Liver (tissue), 3 donors: Measurements from ENCODE around the gene CFAP99.

ENCODE experiments used
- CTCF ChIP-seq: fragments of 150-350 bp; IDR thresholded peaks from 2 replicates; pipeline ENCODE4 v1.5.1; 2017; ENCODE audit warnings: improper control_type of control experiment, low read depth, low read length; ENCODE audit not compliant: missing input control
- EGR1 ChIP-seq, 2 donors: IDR thresholded peaks; 2 replicates each; pipeline ENCODE4 v1.6.1; 2016 to 2018; ENCODE audit warnings: antibody characterized with exemption in 2 of 2, low read depth in 2 of 2
- GABPA ChIP-seq, 2 donors: IDR thresholded peaks in 1 of 2; conservative IDR thresholded peaks in 1 of 2; 2 replicates each; pipeline ENCODE4 v1.6.1; 2016; ENCODE audit warnings: antibody characterized with exemption in 2 of 2, mild to moderate bottlenecking in 1 of 2, moderate library complexity in 1 of 2
- MAX ChIP-seq: IDR thresholded peaks from 2 replicates; pipeline ENCODE4 v1.6.1; 2016; ENCODE audit warnings: antibody characterized with exemption
- RXRA ChIP-seq, 2 donors: IDR thresholded peaks; 2 replicates each; pipeline ENCODE4 v1.6.1; 2017 to 2018; ENCODE audit warnings: antibody characterized with exemption in 2 of 2, mild to moderate bottlenecking in 1 of 2
- SP1 ChIP-seq: IDR thresholded peaks from 2 replicates; pipeline ENCODE4 v1.6.1; 2018; ENCODE audit warnings: antibody characterized with exemption, mild to moderate bottlenecking
- TAF1 ChIP-seq: conservative IDR thresholded peaks from 2 replicates; pipeline ENCODE4 v1.6.1; 2016; ENCODE audit warnings: antibody characterized with exemption, mild to moderate bottlenecking
- donor health status: healthy.
- donor health status: healthy.

GRCh38 chr4:2423695-2424094 is 4.9 kb downstream of the CFAP99 start:
- TF ChIP-seq MAX = no peak
- no peak for TF ChIP-seq CTCF
- TF ChIP-seq SP1 = no peak
- TF ChIP-seq GABPA (IDR thresholded peaks at IDR 0.05 in 1 of 2, conservative IDR thresholded peaks at IDR 0.05 in 1 of 2) = no peak
- no peak for TF ChIP-seq EGR1 (IDR thresholded peaks at IDR 0.05; ENCODE audit: low read depth in 2 of 2)
- TF ChIP-seq RXRA (IDR thresholded peaks at IDR 0.05) = no peak
- no peak for TF ChIP-seq TAF1
